H1 (cell line): Measurements from ENCODE around the gene CPPED1. TPM values are rescaled to one million over a fixed set of nuclear protein-coding genes. Genes with fewer than 3 reads are reported as not detected.

Source experiments
- CTCF ChIA-PET: fragments of 300-600 bp; sonication (Branson Sonifier 250); formaldehyde crosslinking; loops from one replicate; lab custom pipeline; 2021; ENCODE audit not compliant: partially characterized antibody; lab: Charles Lee
- POLR2A ChIA-PET: fragments of 300-600 bp; sonication (Branson Sonifier 250); formaldehyde crosslinking; loops from one replicate; lab custom pipeline; 2021; ENCODE audit warnings: inconsistent platforms; ENCODE audit not compliant: partially characterized antibody; lab: Charles Lee
- DNase-seq, 2 experiments: peaks; one replicate each; pipeline versions ENCODE4 v3.0.0 to v3.0.0-alpha.2; 2010 to 2022; ENCODE audit warnings: low spot score in 2 of 2, low read depth in 1 of 2, mixed read lengths in 1 of 2
- FAIRE-seq: peaks from 2 replicates; lab custom pipeline; 2011; peaks lifted over from hg19 to GRCh38; lab: Jason Lieb, UNC
- H2AFZ ChIP-seq: 2 replicates; pipeline ENCODE4 v1.8.1; 2012; ENCODE audit warnings: low read length, inconsistent platforms
- H2AK5ac ChIP-seq: 2 replicates; pipeline ENCODE4 v1.6.1; 2013; ENCODE audit warnings: low read depth, low read length
- H2BK120ac ChIP-seq: replicated peaks from 2 replicates; pipeline ENCODE3; 2013; ENCODE audit warnings: low read depth, low read length, inconsistent platforms
- H2BK12ac ChIP-seq: 2 replicates; pipeline ENCODE4 v1.6.1; 2013; ENCODE audit warnings: low read depth, low read length
- H2BK15ac ChIP-seq: 2 replicates; pipeline ENCODE4 v1.6.1; 2013; ENCODE audit warnings: low read length
- H2BK20ac ChIP-seq: 2 replicates; pipeline ENCODE4 v1.6.1; 2013; ENCODE audit warnings: low read length
- H2BK5ac ChIP-seq: 2 replicates; pipeline ENCODE4 v1.6.1; 2013; ENCODE audit warnings: low read depth, low read length
- H3K14ac ChIP-seq: 2 replicates; pipeline ENCODE4 v1.6.1; 2013; ENCODE audit warnings: inconsistent platforms; ENCODE audit not compliant: insufficient read length
- H3K18ac ChIP-seq: 2 replicates; pipeline ENCODE4 v1.6.1; 2013; ENCODE audit warnings: low read length; ENCODE audit errors: extremely low read depth
- H3K23ac ChIP-seq: 2 replicates; pipeline ENCODE4 v1.6.1; 2013; ENCODE audit warnings: inconsistent platforms; ENCODE audit not compliant: insufficient read length
- H3K23me2 ChIP-seq: 2 replicates; pipeline ENCODE4 v1.6.1; 2013; ENCODE audit warnings: low read depth, low read length
- H3K27ac ChIP-seq: 2 replicates; pipeline ENCODE4 v1.6.1; 2011; ENCODE audit warnings: low read depth, low read length, inconsistent platforms
- H3K27me3 ChIP-seq, 4 experiments: replicated peaks in 1 of 4; 1 replicate in 1 of 4; 2 replicates in 3 of 4; pipeline versions ENCODE4 v1.6.1 to v1.8.1; 2011 to 2013; ENCODE audit warnings: low read length in 3 of 4, mild to moderate bottlenecking in 3 of 4, inconsistent platforms in 2 of 4, mixed read lengths in 2 of 4, moderate library complexity in 1 of 4; ENCODE audit not compliant: control insufficient read depth in 3 of 4, insufficient read depth in 3 of 4; ENCODE audit errors: extremely low read depth in 1 of 4
- H3K36me3 ChIP-seq, 4 experiments: 2 replicates each; pipeline versions ENCODE4 v1.6.1 to v1.8.1; 2011 to 2013; ENCODE audit warnings: mild to moderate bottlenecking in 4 of 4, low read length in 3 of 4, moderate library complexity in 2 of 4, control low read depth in 1 of 4, inconsistent platforms in 1 of 4; ENCODE audit not compliant: insufficient read depth in 4 of 4, control insufficient read depth in 2 of 4
- H3K4ac ChIP-seq: replicated peaks from 2 replicates; pipeline ENCODE3; 2013; ENCODE audit warnings: low read length, low read depth, mixed read lengths, inconsistent platforms; ENCODE audit not compliant: insufficient read length
- H3K4me1 ChIP-seq, 4 experiments: replicated peaks in 1 of 4; 1 replicate in 1 of 4; 2 replicates in 3 of 4; pipeline versions ENCODE4 v1.6.1 to v1.8.1; 2011 to 2013; ENCODE audit warnings: low read length in 3 of 4, inconsistent platforms in 2 of 4, mixed read lengths in 1 of 4; ENCODE audit not compliant: insufficient read depth in 4 of 4, control insufficient read depth in 3 of 4
- H3K4me2 ChIP-seq, 2 experiments: 2 replicates each; pipeline versions ENCODE4 v1.6.1 to v1.8.1; 2011 to 2013; ENCODE audit warnings: low read depth in 2 of 2, low read length in 2 of 2, control low read depth in 1 of 2, inconsistent platforms in 1 of 2, mild to moderate bottlenecking in 1 of 2; ENCODE audit not compliant: insufficient read depth in 1 of 2
- H3K4me3 ChIP-seq, 4 experiments: fragments of 200-600, 300-600 bp in 1 of 4; sonication (generic), shearing (Covaris generic), sonication (Bioruptor Twin) in 1 of 4; 2 replicates each; pipeline versions ENCODE4 v1.5.1 to v1.8.1; 2011 to 2016; ENCODE audit warnings: low read length in 4 of 4, low read depth in 3 of 4, control low read depth in 2 of 4, inconsistent platforms in 2 of 4, mild to moderate bottlenecking in 2 of 4, mixed read lengths in 1 of 4, moderate library complexity in 1 of 4; ENCODE audit not compliant: insufficient read depth in 2 of 4; ENCODE audit errors: extremely low read depth in 1 of 4
- H3K56ac ChIP-seq: replicated peaks from 2 replicates; pipeline ENCODE3; 2013; ENCODE audit warnings: low read depth, mild to moderate bottlenecking, mixed read lengths, low read length, inconsistent platforms; ENCODE audit not compliant: insufficient read length
- H3K79me1 ChIP-seq: 2 replicates; pipeline ENCODE4 v1.6.1; 2013; ENCODE audit warnings: low read depth, low read length, control low read depth
- H3K79me2 ChIP-seq, 2 experiments: 2 replicates each; pipeline versions ENCODE4 v1.6.1 to v1.8.1; 2012 to 2013; ENCODE audit warnings: low read length in 2 of 2, mild to moderate bottlenecking in 2 of 2, inconsistent platforms in 1 of 2; ENCODE audit not compliant: insufficient read depth in 2 of 2, control insufficient read depth in 1 of 2
- H3K9ac ChIP-seq, 4 experiments: replicated peaks in 1 of 4; 1 replicate in 1 of 4; 2 replicates in 3 of 4; pipeline versions ENCODE4 v1.6.1 to v1.8.1; 2011 to 2013; ENCODE audit warnings: low read depth in 3 of 4, low read length in 3 of 4, control low read depth in 2 of 4, mild to moderate bottlenecking in 2 of 4, moderate library complexity in 2 of 4, inconsistent platforms in 1 of 4; ENCODE audit errors: extremely low read depth in 1 of 4
- H3K9me3 ChIP-seq, 2 experiments: 2 replicates each; pipeline versions ENCODE4 v1.6.1 to v1.8.1; 2012 to 2013; ENCODE audit warnings: mild to moderate bottlenecking in 2 of 2, moderate library complexity in 2 of 2, control low read depth in 1 of 2, inconsistent platforms in 1 of 2, low read depth in 1 of 2, low read length in 1 of 2, mixed read lengths in 1 of 2; ENCODE audit not compliant: insufficient read depth in 2 of 2
- H4K20me1 ChIP-seq, 2 experiments: replicated peaks in 1 of 2; 2 replicates each; pipeline versions ENCODE3 to v1.8.1; 2011 to 2013; ENCODE audit warnings: inconsistent platforms in 2 of 2, low read length in 2 of 2, mild to moderate bottlenecking in 1 of 2; ENCODE audit not compliant: insufficient read depth in 2 of 2, control insufficient read depth in 1 of 2
- H4K5ac ChIP-seq: 2 replicates; pipeline ENCODE4 v1.6.1; 2013; ENCODE audit warnings: low read length, low read depth, mixed read lengths, inconsistent platforms; ENCODE audit not compliant: insufficient read length
- H4K8ac ChIP-seq: 2 replicates; pipeline ENCODE4 v1.8.0; 2013; ENCODE audit warnings: mild to moderate bottlenecking, moderate library complexity, low read length, inconsistent platforms; ENCODE audit not compliant: insufficient read depth; ENCODE audit errors: extremely low read depth
- H4K91ac ChIP-seq: replicated peaks from 2 replicates; pipeline ENCODE3; 2013; ENCODE audit warnings: low read length, mixed read lengths, inconsistent platforms; ENCODE audit not compliant: insufficient read length
- ASH2L ChIP-seq: fragments of 200-600, 300-600 bp; sonication (generic); IDR thresholded peaks from one replicate; pipeline ENCODE4 v1.7.1; 2017; ENCODE audit warnings: low read length
- HDAC6 ChIP-seq: IDR thresholded peaks from one replicate; pipeline ENCODE4 v1.7.1; 2012; ENCODE audit warnings: low read depth, mild to moderate bottlenecking, inconsistent platforms, low read length, moderate library complexity
- NANOG ChIP-seq: IDR thresholded peaks from 2 replicates; pipeline ENCODE4 v1.6.1; 2011; ENCODE audit warnings: low read length, low read depth, mild to moderate bottlenecking, inconsistent platforms; ENCODE audit not compliant: insufficient read depth, poor library complexity, severe bottlenecking
- WGBS, 2 experiments: shearing (Covaris generic) in 1 of 2; methylation state at CpG; one replicate each; pipeline versions ENCODE4 v1.1.6 to v1.1.7; 2013 to 2015; ENCODE audit warnings: low lambda C conversion rate in 2 of 2, mixed read lengths in 2 of 2, inconsistent platforms in 1 of 2, low coverage in 1 of 2, missing lambda C conversion rate in 1 of 2; ENCODE audit not compliant: insufficient replicate concordance in 2 of 2, insufficient coverage in 1 of 2, insufficient read length in 1 of 2; ENCODE audit errors: extremely low coverage in 1 of 2, missing lambda C conversion rate in 1 of 2; 5-methylcytosine and 5-hydroxymethylcytosine counted together
- polyA plus RNA-seq, 7 experiments: library from polyadenylated mRNA; depleted of rRNA in 3 of 7; stranded (reverse) in 5 of 7; unstranded in 2 of 7; fragments of >200 nt in 5 of 7; fragments of 200-250 nt in 2 of 7; gene quantifications; 1 replicate in 5 of 7; 2 replicates in 1 of 7; 4 replicates in 1 of 7; pipeline versions ENCODE4 v1.2.1 to v1.2.3, GENCODE V29; 2011 to 2013; ENCODE audit warnings: missing spikeins in 2 of 7, mixed read lengths in 2 of 7
- total RNA-seq: library from RNA; stranded (reverse); fragmentation: NEBNext Ultra II Directional; extraction: Animal tissue kit (Norgen Biotek cat#: 25700); gene quantifications from 2 replicates; pipeline ENCODE4 v1.2.1, GENCODE V29; 2021

CPPED1 gene
- total and polyA plus RNA-seq, 2 of the 8 experiments (the other 6 are each of a cell fraction or from before 2014, with no cell fraction given): 3.5 to 11.2 TPM

GRCh38 chr16:12771341-12771798 lies 32.3 kb downstream of the CPPED1 start:
- CTCF ChIA-PET: interaction anchor here (2.3 kb wide), 1 partner anchor 198 kb away, joined by 5 read pairs; no protein-coding TSS in a partner anchor
- Histone ChIP-seq H3K27ac (no peak overlapping the region), H3K79me2 (no peaks in the 10 kb centered on the region), H2BK5ac (no peak overlapping the region), H3K4me1 (no peaks in the 10 kb centered on the region), H4K8ac (peak overlapping the region; percentile 28; the same call in 1 of the 2 replicates), H2BK15ac (no peak overlapping the region), H3K4me3 (no peak overlapping the region), H3K9me3 (no peaks in the 10 kb centered on the region), H2AK5ac (no peak overlapping the region), H2BK20ac (no peak overlapping the region), H4K5ac (no peak overlapping the region), H3K4ac (no peak overlapping the region), H4K20me1 (peaks cover 0 to 4% of the 10 kb centered on the region in 2 experiments), H3K79me1 (no peaks in the 10 kb centered on the region), H2BK120ac (no peak overlapping the region), H3K56ac (no peak overlapping the region), H3K23ac (no peak overlapping the region), H3K4me2 (no peak overlapping the region), H3K36me3 (no peaks in the 10 kb centered on the region), H3K23me2 (no peaks in the 10 kb centered on the region), H3K14ac (no peak overlapping the region), H2BK12ac (no peak overlapping the region), H3K27me3 (no peaks in the 10 kb centered on the region), H3K9ac (no peak overlapping the region), H4K91ac (no peak overlapping the region), H2AFZ (no peak overlapping the region), H3K18ac (no peak overlapping the region)
- WGBS, 2 experiments: 86% methylated on average over 5 of the region's 5 CpGs; no CpG with 5 or more reads in 1 of the 2 experiments
- FAIRE-seq (no peak), DNase-seq (no peak)
- POLR2A ChIA-PET: interaction anchor here (0.7 kb wide), 1 partner anchor 32 kb away, joined by 3 read pairs; no protein-coding TSS in a partner anchor
- TF ChIP-seq ASH2L (no peak), HDAC6 (no peak), NANOG (no peak)
